ENCODE data around the gene HELQ. TPM values are rescaled to one million over a fixed set of nuclear protein-coding genes. Genes with fewer than 3 reads are reported as not detected.

The HELQ gene
- total RNA-seq, 1 donor = 18.0 TPM

- peak; percentile 87 for TF ChIP-seq CTCF (IDR thresholded peaks at IDR 0.05; ENCODE audit: insufficient read depth, low read length)
- DNase-seq (ENCODE audit: low read depth) = peak; percentile 43
- no peak overlapping the region for H3K4me3 ChIP-seq (ENCODE audit: low read depth, low read length)
Measured at GRCh38 chr4:83490876-83491450, 35.3 kb upstream of the HELQ start.

GRCh38 chr4:83489711-83490326, 34.2 kb upstream of the HELQ start:
- TF ChIP-seq CTCF (IDR thresholded peaks at IDR 0.05; ENCODE audit: insufficient read depth, low read length) = peak; percentile 5
- H3K4me3 ChIP-seq (ENCODE audit: low read depth, low read length) = no peak overlapping the region
- DNase-seq (ENCODE audit: low read depth) = no peak

DNA sequence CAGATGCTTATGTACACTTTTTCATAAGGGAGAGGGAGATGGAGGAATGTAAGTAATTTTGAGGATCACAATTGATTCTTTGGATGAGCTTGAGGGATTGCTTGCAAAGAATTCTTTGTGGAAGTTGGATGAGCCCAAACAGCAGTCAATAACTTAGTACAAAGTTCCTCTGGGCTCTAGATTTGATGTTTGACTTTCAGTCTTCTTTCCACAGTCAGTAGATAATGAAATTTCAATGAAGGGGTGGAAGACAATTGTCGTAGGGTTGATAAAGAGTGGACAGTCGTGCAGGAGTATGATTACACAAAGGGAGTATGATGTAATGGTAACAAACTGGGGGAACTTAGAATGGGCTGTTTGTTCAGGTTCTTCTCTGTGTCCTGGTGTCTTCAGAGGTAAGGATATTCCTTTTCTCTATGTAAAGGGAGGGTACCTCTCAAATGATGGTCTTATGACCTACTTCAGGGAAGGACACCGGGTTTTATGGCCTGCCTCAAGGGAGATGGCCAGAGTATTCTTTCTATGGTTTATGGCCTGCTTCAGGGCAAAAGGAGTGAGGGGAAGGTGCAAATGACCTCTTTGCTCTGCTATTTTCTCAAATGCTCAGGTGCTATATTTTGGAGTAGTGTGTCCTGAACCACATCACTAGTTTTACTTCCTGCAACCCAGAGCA, 31.0 kb upstream of the HELQ start:
- no peak overlapping the region for H3K4me3 ChIP-seq (ENCODE audit: low read depth, low read length)
- no peak for DNase-seq (ENCODE audit: low read depth)
- no peak for TF ChIP-seq CTCF (IDR thresholded peaks at IDR 0.05; ENCODE audit: insufficient read depth, low read length)

- DNase-seq (ENCODE audit: low read depth) = peak; percentile 84
- peak within 1 kb of the TSS; percentile 86 for H3K4me3 ChIP-seq (ENCODE audit: low read depth, low read length)
- peak; percentile 8 for TF ChIP-seq CTCF (IDR thresholded peaks at IDR 0.05; ENCODE audit: insufficient read depth, low read length)
Measured at GRCh38 chr4:83484500-83485461, 29.2 kb upstream of the HELQ start, which contains the start of gene ABRAXAS1. Gene ABRAXAS1, minus strand, starts transcription at chr4:83485100. Its CDS starts 28 bp downstream, at chr4:83485072.

GRCh38 chr4:83473966-83474365, 18.3 kb upstream of the HELQ start:
- no peak for TF ChIP-seq CTCF (IDR thresholded peaks at IDR 0.05; ENCODE audit: insufficient read depth, low read length)
- no peak overlapping the region for H3K4me3 ChIP-seq (ENCODE audit: low read depth, low read length)
- DNase-seq (ENCODE audit: low read depth) = no peak

DNA sequence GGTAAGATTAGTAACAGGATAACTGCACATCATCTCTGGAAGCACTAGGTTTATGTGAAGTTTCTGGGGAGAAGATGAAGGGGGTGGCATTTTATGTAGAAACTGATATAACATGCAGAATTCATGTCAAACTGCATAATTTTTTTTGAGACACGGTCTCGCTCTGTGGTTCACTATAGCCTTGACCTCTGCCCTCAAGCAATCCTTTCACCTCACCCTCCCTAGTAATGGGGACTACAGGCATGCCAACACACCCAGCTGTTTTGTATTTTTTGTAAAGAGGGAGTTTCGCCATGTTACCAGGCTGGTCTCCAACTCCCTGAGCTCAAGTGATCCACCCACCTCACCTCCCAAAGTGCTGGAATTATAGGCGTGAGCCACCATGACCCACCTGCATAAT, 17.8 kb upstream of the HELQ start:
- no peak for DNase-seq (ENCODE audit: low read depth)
- no peak for TF ChIP-seq CTCF (IDR thresholded peaks at IDR 0.05; ENCODE audit: insufficient read depth, low read length)
- no peak overlapping the region for H3K4me3 ChIP-seq (ENCODE audit: low read depth, low read length)

Measured in fibroblast of the aortic adventitia (primary cell).